ENCODE measurements around the gene INSYN1. TPM values are rescaled to one million over a fixed set of nuclear protein-coding genes. Genes with fewer than 3 reads are reported as not detected.

Gene INSYN1
- total and polyA plus RNA-seq, 2 donors (not counting 3 experiments of a cell fraction or from before 2014, with no cell fraction given): 0.18 to 0.58 TPM

- no peaks in the 10 kb centered on the region for H3K9me1 ChIP-seq (replicated peaks; ENCODE audit: control insufficient read depth, extremely low read depth, insufficient read depth, low read length)
These were observed 5.1 kb downstream of the INSYN1 start for GRCh38 chr15:73747847-73748590.

GRCh38 chr15:73746883-73747282, 6.3 kb downstream of the INSYN1 start:
- no TSS peak for BruUV-seq (replicated peaks)
- Histone ChIP-seq H3K27ac (ENCODE audit: insufficient read depth, low read depth, low read length) (no peak overlapping the region), H3K9me3 (replicated peaks; ENCODE audit: control insufficient read depth, insufficient read depth, low read length) (no peaks in the 10 kb centered on the region), H3K9me1 (replicated peaks; ENCODE audit: control insufficient read depth, extremely low read depth, insufficient read depth, low read length) (no peaks in the 10 kb centered on the region), H4K20me1 (replicated peaks; ENCODE audit: control insufficient read depth, extremely low read depth, insufficient read depth, low read length) (no peaks in the 10 kb centered on the region), H3K9ac (replicated peaks; ENCODE audit: extremely low read depth, insufficient read depth, low read length) (no peak overlapping the region), H3K36me3 (ENCODE audit: control insufficient read depth in 2 of 2, extremely low read depth in 1 of 2, insufficient read depth in 2 of 2, low read length in 2 of 2) (no peaks in the 10 kb centered on the region), H3K4me1 (ENCODE audit: control insufficient read depth, extremely low read depth, insufficient read depth, low read length) (no peaks in the 10 kb centered on the region), H3K4me2 (ENCODE audit: insufficient read depth, low read length) (no peak overlapping the region), H3K4me3 (replicated peaks in 1 of 3; ENCODE audit: insufficient read depth in 1 of 3, low read depth in 1 of 3, low read length in 3 of 3) (no peak overlapping the region), H3K27me3 (ENCODE audit: control insufficient read depth in 2 of 2, insufficient read depth in 2 of 2, low read length in 2 of 2) (peaks cover 14 to 17% of the 10 kb centered on the region in 2 experiments), H3K79me2 (ENCODE audit: control insufficient read depth, insufficient read depth, low read length) (no peaks in the 10 kb centered on the region), H2AFZ (ENCODE audit: low read depth, low read length) (no peak overlapping the region)
- intact Hi-C loops (cut with micrococcal nuclease): no loop called here
- FAIRE-seq (no peak), DNase-seq (ENCODE audit: low read depth, low spot score) (no peak)
- dilution Hi-C loops (cut with MboI; ENCODE audit: extremely low pct_ligation_motif_present, low sequenced_read_pairs): no loop called here
- ChIA-PET CTCF (interaction anchor here (1.2 to 1.6 kb wide), 2 partner anchors 10 to 42 kb away, joined by 3 to 7 read pairs; no protein-coding TSS in a partner anchor), POLR2A (no interaction called here)
- TF ChIP-seq POLR2A (IDR thresholded peaks at IDR 0.05; ENCODE audit: low read depth, low read length) (no peak), GATA2 (IDR thresholded peaks at IDR 0.05; ENCODE audit: insufficient read depth, insufficient read length, low read depth, low read length) (no peak), MYC (IDR thresholded peaks at IDR 0.05; ENCODE audit: low read depth, low read length) (no peak), FOS (IDR thresholded peaks at IDR 0.05; ENCODE audit: borderline replicate concordance, insufficient read depth, low read length) (no peak), EZH2 (IDR thresholded peaks at IDR 0.05; ENCODE audit: borderline replicate concordance, low read depth, low read length, severe bottlenecking) (no peak), POLR2AphosphoS5 (IDR thresholded peaks at IDR 0.05; ENCODE audit: insufficient read depth, low read depth, low read length) (no peak), MAX (IDR thresholded peaks at IDR 0.05; ENCODE audit: insufficient read depth, insufficient read length) (no peak), JUN (IDR thresholded peaks at IDR 0.05; ENCODE audit: borderline replicate concordance, insufficient read depth, insufficient read length, low read depth) (no peak), CTCF (IDR thresholded peaks at IDR 0.05; ENCODE audit: extremely low read depth in 1 of 2, insufficient read depth in 1 of 2, low read depth in 1 of 2, low read length in 2 of 2) (no peak)

More at GRCh38 chr15:73747847-73748590, 5.1 kb downstream of the INSYN1 start:
- H2AFZ ChIP-seq (ENCODE audit: low read depth, low read length): no peak overlapping the region
- no peak overlapping the region for H3K4me3 ChIP-seq (replicated peaks in 1 of 3; ENCODE audit: insufficient read depth in 1 of 3, low read depth in 1 of 3, low read length in 3 of 3)
- BruUV-seq (replicated peaks): no TSS peak
- intact Hi-C loops (cut with micrococcal nuclease): no loop called here
- peaks cover 17 to 25% of the 10 kb centered on the region in 2 experiments for H3K27me3 ChIP-seq (ENCODE audit: control insufficient read depth in 2 of 2, insufficient read depth in 2 of 2, low read length in 2 of 2)
- ChIA-PET CTCF (interaction anchor here (1.2 to 1.6 kb wide), 2 partner anchors 9 to 43 kb away, joined by 3 to 7 read pairs; no protein-coding TSS in a partner anchor), POLR2A (no interaction called here)
- H3K9me3 ChIP-seq (replicated peaks; ENCODE audit: control insufficient read depth, insufficient read depth, low read length): no peaks in the 10 kb centered on the region
- no peaks in the 10 kb centered on the region for H3K36me3 ChIP-seq (ENCODE audit: control insufficient read depth in 2 of 2, extremely low read depth in 1 of 2, insufficient read depth in 2 of 2, low read length in 2 of 2)
- FAIRE-seq: no peak
- H3K4me2 ChIP-seq (ENCODE audit: insufficient read depth, low read length): no peak overlapping the region
- H3K4me1 ChIP-seq (ENCODE audit: control insufficient read depth, extremely low read depth, insufficient read depth, low read length): no peaks in the 10 kb centered on the region
- no peak overlapping the region for H3K9ac ChIP-seq (replicated peaks; ENCODE audit: extremely low read depth, insufficient read depth, low read length)
- H3K27ac ChIP-seq (ENCODE audit: insufficient read depth, low read depth, low read length): no peak overlapping the region
- DNase-seq (ENCODE audit: low read depth, low spot score): no peak
- TF ChIP-seq EZH2 (IDR thresholded peaks at IDR 0.05; ENCODE audit: borderline replicate concordance, low read depth, low read length, severe bottlenecking) (no peak), POLR2AphosphoS5 (IDR thresholded peaks at IDR 0.05; ENCODE audit: insufficient read depth, low read depth, low read length) (no peak), FOS (IDR thresholded peaks at IDR 0.05; ENCODE audit: borderline replicate concordance, insufficient read depth, low read length) (no peak), MAX (IDR thresholded peaks at IDR 0.05; ENCODE audit: insufficient read depth, insufficient read length) (no peak), MYC (IDR thresholded peaks at IDR 0.05; ENCODE audit: low read depth, low read length) (no peak), POLR2A (IDR thresholded peaks at IDR 0.05; ENCODE audit: low read depth, low read length) (no peak)
- no peaks in the 10 kb centered on the region for H3K79me2 ChIP-seq (ENCODE audit: control insufficient read depth, insufficient read depth, low read length)
- dilution Hi-C loops (cut with MboI; ENCODE audit: extremely low pct_ligation_motif_present, low sequenced_read_pairs): no loop called here
- H4K20me1 ChIP-seq (replicated peaks; ENCODE audit: control insufficient read depth, extremely low read depth, insufficient read depth, low read length): no peaks in the 10 kb centered on the region

Data from endothelial cell of umbilical vein (primary cell).